ENCODE data around the gene PNMT.
A peak's percentile ranks its signal among the peaks of the same experiment; 100 is the strongest.

The PNMT gene

GRCh38 chr17:39634384-39634871 is 33.8 kb upstream of the PNMT start:
- peak; percentile 25 for DNase-seq

DNA sequence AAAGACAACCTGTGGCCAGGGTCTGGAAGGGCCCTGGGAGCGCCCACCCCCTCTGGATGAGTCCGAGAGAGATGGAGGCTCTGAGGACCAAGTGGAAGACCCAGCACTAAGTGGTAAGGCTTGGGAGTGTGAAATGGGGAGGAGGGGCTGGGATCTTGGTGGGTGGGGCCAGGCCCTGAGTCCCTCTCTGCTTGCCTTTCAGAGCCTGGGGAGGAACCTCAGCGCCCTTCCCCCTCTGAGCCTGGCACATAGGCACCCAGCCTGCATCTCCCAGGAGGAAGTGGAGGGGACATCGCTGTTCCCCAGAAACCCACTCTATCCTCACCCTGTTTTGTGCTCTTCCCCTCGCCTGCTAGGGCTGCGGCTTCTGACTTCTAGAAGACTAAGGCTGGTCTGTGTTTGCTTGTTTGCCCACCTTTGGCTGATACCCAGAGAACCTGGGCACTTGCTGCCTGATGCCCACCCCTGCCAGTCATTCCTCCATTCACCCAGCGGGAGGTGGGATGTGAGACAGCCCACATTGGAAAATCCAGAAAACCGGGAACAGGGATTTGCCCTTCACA is 32.6 kb upstream of the PNMT start:
- DNase-seq = no peak

DNA sequence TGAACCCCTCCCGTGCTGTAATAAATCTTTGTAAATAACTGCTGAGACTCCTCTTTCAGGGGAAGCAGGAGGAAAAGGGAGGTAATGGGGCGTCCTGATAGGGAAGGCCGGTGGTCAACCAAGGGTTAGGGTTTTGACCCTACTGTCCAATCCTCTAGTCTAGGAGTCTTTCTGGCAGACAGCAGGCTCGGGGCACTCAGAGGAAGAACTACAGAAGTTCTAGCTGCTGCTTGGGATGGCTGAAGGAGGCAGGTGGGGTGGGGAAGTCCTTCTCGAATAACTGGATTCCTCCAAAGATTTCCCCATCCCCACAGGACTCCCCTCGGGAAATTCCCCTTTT is 31.7 kb upstream of the PNMT start:
- peak; percentile 12 for DNase-seq

DNA sequence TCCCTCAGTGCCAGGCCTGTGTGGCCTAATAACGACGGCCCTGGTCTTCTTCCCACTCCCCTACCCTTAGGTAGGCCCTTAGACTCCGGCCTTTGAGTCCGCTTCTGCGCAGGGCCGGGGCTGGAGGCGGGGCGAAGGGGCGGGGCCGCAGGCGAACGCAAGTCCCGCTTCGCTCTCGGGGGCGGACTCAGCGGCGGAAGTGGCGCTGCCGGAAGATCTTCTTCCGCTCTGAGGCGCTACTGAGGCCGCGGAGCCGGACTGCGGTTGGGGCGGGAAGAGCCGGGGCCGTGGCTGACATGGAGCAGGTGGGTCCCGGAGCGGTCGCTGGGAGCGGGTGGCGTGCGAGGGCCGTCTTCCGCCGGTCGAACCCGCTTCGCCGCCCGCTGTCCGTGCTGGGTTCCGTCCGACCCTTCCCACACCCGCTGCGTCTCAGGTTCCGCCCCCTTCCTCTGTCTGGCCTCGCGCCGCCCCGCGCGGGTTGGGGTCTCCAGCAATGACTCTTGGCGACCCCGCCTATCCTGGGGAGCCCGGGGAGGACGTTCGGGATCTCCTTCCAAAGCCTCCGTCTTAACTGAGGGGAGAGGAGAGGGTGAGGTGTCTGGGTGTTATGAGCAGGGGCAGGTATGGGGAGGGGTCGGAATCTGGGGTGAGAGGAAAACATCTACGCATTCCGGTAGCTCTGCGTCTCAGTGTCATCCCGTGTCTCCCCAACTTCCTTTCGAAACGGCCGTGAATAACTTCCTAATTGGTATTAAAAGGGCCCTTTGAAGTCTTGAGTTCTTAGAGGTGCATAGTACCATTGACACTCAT is 31.1 kb upstream of the PNMT start, which contains the start of gene STARD3:
STARD3 (plus strand) TSS at position 218 of the 810 bp plus-strand sequence. CDS start 16,388 bp downstream, outside the sequence.
- peak; percentile 92 for DNase-seq

- DNase-seq = no peak
Observed at GRCh38 chr17:39638317-39638716, 29.9 kb upstream of the PNMT start.

DNA sequence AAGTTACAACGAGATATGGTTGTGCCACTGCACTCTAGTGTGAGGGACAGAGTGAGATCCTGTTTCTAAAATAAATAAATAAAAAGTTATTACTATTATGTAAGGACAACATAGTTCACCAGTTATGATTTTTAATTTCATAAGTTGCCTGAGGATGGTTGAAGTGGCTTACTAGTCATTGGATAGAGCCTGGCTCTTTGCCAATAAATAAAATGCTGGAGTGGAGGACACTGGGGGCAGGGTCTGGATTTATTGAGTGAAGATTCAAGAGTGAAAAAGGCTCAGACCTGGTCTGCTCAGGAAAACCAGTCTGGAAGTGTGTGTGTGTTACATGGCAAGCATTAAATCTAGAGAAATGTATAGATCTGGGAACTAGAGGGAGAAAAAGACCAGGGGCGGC is 29.2 kb upstream of the PNMT start:
- no peak for DNase-seq

- no peak for DNase-seq
Observed at GRCh38 chr17:39639566-39640458, 28.4 kb upstream of the PNMT start.

- no peak for DNase-seq
Observed at GRCh38 chr17:39640591-39641031, 27.6 kb upstream of the PNMT start.

- DNase-seq = no peak
Observed at GRCh38 chr17:39641097-39641496, 27.2 kb upstream of the PNMT start.

DNA sequence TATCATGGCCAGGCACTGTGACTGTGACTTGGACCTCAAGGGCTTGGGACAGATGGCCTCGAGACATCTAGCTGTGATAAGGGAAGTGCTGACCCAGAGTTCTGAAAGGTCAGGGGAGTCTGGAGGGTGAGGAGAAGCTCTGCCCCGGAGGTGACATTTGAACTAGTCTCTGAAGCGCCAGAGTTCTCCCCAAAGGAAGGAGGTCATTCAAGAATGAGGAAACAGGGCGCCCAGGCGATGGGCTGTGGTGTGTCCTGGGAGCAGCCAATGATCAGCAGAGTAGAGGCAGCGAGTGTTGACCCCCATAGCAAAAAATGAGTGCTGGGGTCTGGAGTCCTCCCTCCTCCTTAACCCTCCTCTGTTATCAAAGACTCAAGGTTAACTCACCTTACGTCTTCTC is 26.4 kb upstream of the PNMT start:
- DNase-seq = no peak

- no peak for DNase-seq
Observed at GRCh38 chr17:39642291-39643074, 25.8 kb upstream of the PNMT start.

DNA sequence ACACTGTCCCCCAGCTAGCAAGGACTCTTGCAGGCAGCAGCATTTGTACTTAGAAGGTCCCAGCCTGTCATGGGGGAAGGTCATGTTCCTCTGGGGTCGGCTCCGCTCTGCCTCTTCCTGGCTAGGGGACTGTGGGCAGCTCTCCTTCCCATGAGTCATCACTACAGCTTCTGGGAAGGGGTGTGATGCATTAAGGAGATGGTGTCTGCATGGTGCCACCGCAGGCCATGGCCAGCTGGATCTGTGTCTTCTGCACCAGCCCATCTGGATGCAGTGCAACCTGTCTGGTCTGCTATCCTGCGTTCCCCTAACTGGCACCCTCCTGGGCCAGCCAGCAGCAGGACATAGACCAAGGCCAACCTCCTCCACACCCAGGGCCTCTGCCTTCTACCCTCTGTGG is 25.0 kb upstream of the PNMT start:
- no peak for DNase-seq

DNA sequence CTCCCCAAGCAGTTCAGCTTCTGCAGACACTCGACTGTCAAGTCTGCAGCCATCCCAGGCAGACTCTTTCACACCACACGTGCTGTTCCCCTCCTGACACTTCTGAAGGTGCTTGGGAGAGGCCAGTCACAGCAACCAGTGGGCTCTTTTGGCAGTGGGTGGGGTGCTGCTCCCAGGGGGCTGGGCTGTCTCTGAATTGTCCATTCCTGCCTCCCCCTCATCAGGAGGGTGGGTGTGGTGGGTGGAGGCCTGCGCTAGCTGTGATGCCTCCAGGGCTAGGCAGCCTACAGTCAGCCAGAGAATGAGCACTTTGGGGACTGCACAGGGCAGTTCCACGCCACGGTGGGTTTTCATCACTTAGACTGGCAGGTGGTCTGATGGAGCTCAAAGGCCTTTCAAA is 21.0 kb upstream of the PNMT start:
- DNase-seq = no peak

GRCh38 chr17:39648616-39649366 is 19.5 kb upstream of the PNMT start:
- DNase-seq = no peak

DNA sequence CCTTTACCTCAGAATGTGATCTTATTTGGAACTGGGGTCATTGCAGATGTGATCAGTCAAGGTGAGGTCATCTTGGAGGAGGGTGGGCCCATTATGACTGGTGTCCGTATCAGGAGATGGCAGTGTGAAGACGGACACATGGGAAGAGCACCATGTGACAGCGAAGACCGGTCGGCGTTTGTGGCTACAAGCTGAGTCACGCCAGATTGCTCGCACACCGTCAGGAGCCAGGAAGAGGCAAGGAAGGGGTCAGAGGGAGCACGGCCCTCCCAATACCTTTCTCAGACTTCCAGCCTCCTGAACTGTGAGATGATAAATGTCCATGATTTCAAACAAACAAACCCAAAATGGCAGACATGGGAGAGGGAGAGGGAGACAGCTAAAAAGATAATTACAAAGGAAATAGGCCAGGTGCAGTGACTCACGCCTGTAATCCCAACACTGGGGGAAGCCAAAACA is 18.1 kb upstream of the PNMT start:
- DNase-seq = no peak

DNA sequence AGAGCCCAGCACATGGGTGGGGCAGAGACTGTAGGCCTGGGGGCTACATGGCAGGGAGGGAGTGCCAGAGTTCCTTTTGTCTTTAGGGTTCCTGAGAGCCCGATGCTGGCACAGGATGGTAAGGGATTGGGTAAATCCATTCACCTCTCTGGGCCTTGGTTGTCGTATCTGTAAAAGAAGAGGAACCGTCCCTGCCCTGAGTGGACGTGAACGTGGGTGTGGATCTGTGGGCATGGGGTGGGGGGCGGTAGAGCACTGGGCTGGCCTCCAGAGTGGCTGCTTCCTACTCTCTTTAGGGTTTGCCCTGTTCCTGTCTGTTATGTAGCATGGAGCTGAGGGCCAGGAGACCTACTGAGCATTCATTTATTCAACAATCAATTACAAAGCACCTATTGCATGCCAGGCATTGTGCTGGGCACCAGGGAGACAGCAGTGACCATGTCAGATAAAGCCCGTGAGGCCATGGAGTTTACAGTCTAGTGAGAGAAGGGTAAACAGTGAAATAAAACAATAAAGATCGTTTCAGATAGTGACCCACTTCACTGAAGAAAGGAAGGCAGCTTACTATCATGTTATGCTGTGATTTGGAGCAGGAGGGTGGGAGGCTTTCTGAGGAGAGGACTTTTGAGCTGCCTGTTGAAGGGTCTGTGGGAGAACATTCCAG is 16.2 kb upstream of the PNMT start:
- DNase-seq = no peak

GRCh38 chr17:39652587-39653315 is 15.5 kb upstream of the PNMT start:
- no peak for DNase-seq

DNA sequence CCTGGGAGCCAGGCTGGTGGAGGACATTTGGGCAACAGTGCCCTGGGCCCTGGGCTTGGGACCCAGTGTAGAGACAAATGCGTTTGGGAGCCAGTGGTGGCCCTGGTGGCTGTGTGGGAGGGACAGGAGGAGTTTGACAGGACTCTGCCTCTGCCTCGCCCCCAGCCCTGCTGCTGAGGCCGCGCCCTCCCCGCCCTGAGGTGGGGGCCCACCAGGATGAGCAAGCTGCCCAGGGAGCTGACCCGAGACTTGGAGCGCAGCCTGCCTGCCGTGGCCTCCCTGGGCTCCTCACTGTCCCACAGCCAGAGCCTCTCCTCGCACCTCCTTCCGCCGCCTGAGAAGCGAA is 15.0 kb upstream of the PNMT start:
- no peak for DNase-seq

DNA sequence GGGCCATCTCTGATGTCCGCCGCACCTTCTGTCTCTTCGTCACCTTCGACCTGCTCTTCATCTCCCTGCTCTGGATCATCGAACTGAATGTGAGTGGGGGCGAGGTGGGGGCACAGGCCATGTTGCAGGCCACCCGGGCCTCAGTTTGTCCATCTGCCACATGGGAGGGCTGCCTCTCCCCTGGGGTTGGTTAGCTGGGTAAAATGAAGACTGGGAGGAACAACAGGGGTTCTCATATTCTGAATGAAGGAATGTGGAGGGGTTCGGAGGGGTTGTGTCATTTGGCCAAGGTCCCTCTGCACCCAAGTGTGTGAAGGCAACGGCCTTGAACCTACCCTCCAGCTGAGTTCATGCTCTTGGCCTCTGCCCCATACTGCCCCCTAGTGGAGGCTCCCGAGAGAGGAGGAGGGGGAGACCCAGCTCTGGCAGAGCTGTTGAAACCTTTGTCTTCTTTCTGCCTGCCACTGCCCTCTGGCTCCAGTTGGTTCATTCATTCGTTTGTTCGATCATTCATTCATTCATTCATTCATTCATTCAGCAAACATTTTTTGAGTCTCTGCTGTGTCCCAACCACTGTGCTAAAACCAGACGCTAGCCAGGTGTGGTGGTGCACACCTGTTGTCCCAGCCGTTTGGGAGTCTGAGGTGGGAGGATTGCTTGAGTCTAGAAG is 14.5 kb upstream of the PNMT start:
- peak; percentile 83 for DNase-seq

- no peak for DNase-seq
Observed at GRCh38 chr17:39655105-39655504, 13.1 kb upstream of the PNMT start.

Measured in stimulated activated CD4-positive, alpha-beta T cell treated with anti-CD3 and anti-CD28 coated beads, Interleukin-4, amount 100 ng/mL, for 24 hours (primary cell).